Natural killer cell (primary cell): ENCODE measurements around the gene F5. TPM values are rescaled to one million over a fixed set of nuclear protein-coding genes. Genes with fewer than 3 reads are reported as not detected.

Source experiments
- ATAC-seq, 3 donors: fragments of 150-1000 bp in 2 of 3; fragments of 200-7000 bp in 1 of 3; cut with Tn5 transposase; 1 replicate in 1 of 3; 2 replicates in 2 of 3; pipeline ENCODE4 v1.10.0; 2021; ENCODE audit warnings: mild to moderate bottlenecking in 2 of 3, moderate library complexity in 2 of 3
- DNase-seq, 2 donors: peaks; one replicate each; pipeline versions ENCODE4 v3.0.0 to v3.0.0-alpha.2; 2013 to 2021; ENCODE audit warnings: mixed read lengths in 1 of 2
- H3K27ac ChIP-seq: one replicate; pipeline ENCODE4 v1.5.1; 2013; ENCODE audit warnings: mild to moderate bottlenecking, low read length
- H3K27me3 ChIP-seq: one replicate; pipeline ENCODE4 v1.6.1; 2013; ENCODE audit warnings: low read length; ENCODE audit not compliant: control insufficient read depth, insufficient read depth
- H3K36me3 ChIP-seq: one replicate; pipeline ENCODE4 v1.6.1; 2013; ENCODE audit warnings: low read length; ENCODE audit not compliant: control insufficient read depth, insufficient read depth
- H3K4me1 ChIP-seq: one replicate; pipeline ENCODE4 v1.6.1; 2013; ENCODE audit warnings: low read length; ENCODE audit not compliant: control insufficient read depth, insufficient read depth
- H3K4me3 ChIP-seq: one replicate; pipeline ENCODE4 v1.5.1; 2013; ENCODE audit warnings: low read length
- H3K9me3 ChIP-seq: one replicate; pipeline ENCODE4 v1.6.1; 2013; ENCODE audit warnings: low read length; ENCODE audit not compliant: control insufficient read depth, insufficient read depth
- H3K27ac Mint-ChIP-seq, 2 donors: one replicate each; pipeline ENCODE4 v1.8.0; 2022; ENCODE audit warnings: mild to moderate bottlenecking in 2 of 2, mixed read lengths in 2 of 2, moderate library complexity in 1 of 2
- H3K27me3 Mint-ChIP-seq, 2 donors: one replicate each; pipeline ENCODE4 v1.8.0; 2022; ENCODE audit warnings: low read depth in 2 of 2, mixed read lengths in 2 of 2
- H3K36me3 Mint-ChIP-seq: one replicate; pipeline ENCODE4 v1.8.0; 2022; ENCODE audit warnings: mixed read lengths
- H3K4me1 Mint-ChIP-seq, 2 donors: one replicate each; pipeline ENCODE4 v1.8.0; 2022; ENCODE audit warnings: mixed read lengths in 2 of 2
- H3K4me3 Mint-ChIP-seq: one replicate; pipeline ENCODE4 v1.8.0; 2022; ENCODE audit warnings: mild to moderate bottlenecking, moderate library complexity, mixed read lengths
- H3K9me3 Mint-ChIP-seq, 2 donors: one replicate each; pipeline ENCODE4 v1.8.0; 2022; ENCODE audit warnings: mixed read lengths in 2 of 2
- CTCF ChIP-seq: fragments of 200-600 bp; IDR thresholded peaks from one replicate; pipeline ENCODE4 v1.8.0; 2022; ENCODE audit warnings: antibody characterized with exemption
- WGBS: methylation state at CpG from one replicate; pipeline ENCODE4 v1.1.7; 2013; ENCODE audit warnings: missing lambda C conversion rate; ENCODE audit not compliant: insufficient coverage; 5-methylcytosine and 5-hydroxymethylcytosine counted together
- intact Hi-C: fragments of 100-400 bp; cut with micrococcal nuclease; formaldehyde crosslinking; loops from one replicate; pipeline ENCODE4 v1.14.2; 2022
- total RNA-seq, 4 donors: library from RNA; stranded (reverse); fragments of 120-200 nt in 1 of 4; gene quantifications; one replicate each; pipeline versions ENCODE4 v1.2.3 to v1.2.4, GENCODE V29; 2013 to 2022

The F5 gene
- total RNA-seq, 3 donors from 2014 or later (not counting 1 experiment from before 2014, with no cell fraction given), result 0.02 to 1.7 (median 0.45) TPM

DNA sequence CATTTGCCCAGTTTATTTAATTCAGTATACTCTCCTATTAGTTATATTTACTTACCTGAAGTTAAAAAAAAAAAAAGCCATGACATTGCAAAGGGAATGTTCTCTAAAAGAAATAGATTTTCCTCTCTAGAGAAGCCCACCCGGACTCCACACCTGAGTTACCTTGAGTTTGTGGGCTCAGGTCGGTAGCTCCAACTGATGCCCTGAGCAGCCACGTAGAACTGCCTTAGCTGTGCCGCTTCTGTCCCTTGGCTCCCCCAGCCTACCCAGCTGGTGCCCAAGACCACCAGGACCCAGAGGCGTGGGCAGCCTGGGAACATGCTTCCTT lies 250 bp downstream of the F5 start:
- DNase-seq (no peak), ATAC-seq (peak in 2 of 3 donors; percentile 8 to 30)
- Histone ChIP-seq H3K27me3 (peaks cover 14% of the 10 kb centered on the region), H3K9me3 (no peaks in the 10 kb centered on the region), H3K4me3 (no peak overlapping the region), H3K36me3 (no peaks in the 10 kb centered on the region), H3K27ac (no peak overlapping the region), H3K4me1 (peaks cover 12% of the 10 kb centered on the region)
- H3K27me3 Mint-ChIP-seq, result peaks cover 16 to 28% of the 10 kb centered on the region in 2 donors
- peak overlapping the region; percentile 9 for H3K4me3 Mint-ChIP-seq
- no peak for TF ChIP-seq CTCF
- H3K4me1 Mint-ChIP-seq, result peaks cover 7 to 13% of the 10 kb centered on the region in 2 donors
- 14% methylated on average over 5 of the region's 5 CpGs for WGBS
- no peaks in the 10 kb centered on the region for H3K36me3 Mint-ChIP-seq
- intact Hi-C loops, result loop anchor here (1.0 kb wide), 2 partner anchors 126 to 223 kb away; no protein-coding TSS in a partner anchor
- H3K9me3 Mint-ChIP-seq, result no peaks in the 10 kb centered on the region
- peak overlapping the region in 1 of 2 donors; percentile 37 for H3K27ac Mint-ChIP-seq

DNA sequence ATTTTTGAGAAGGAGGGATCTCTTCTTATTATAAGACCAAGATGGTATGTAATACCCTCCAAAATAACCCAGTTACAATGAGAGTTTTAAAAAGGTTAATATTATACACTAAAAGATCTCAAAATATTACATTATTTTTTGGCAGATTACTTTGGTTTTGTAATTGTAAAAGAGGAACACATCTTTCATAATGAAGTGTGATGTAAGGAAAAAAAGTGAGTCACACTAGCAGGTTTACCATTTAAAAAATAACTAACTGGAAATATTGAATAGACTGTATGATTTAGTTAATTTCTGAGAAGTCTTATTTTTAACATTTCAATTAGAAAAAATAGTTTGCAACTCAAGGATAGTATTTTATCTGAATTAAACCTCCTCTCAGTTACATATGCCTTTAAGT lies 1.1 kb downstream of the F5 start:
- Histone ChIP-seq H3K4me3 (no peak overlapping the region), H3K36me3 (no peaks in the 10 kb centered on the region), H3K27me3 (peaks cover 14% of the 10 kb centered on the region), H3K9me3 (no peaks in the 10 kb centered on the region), H3K27ac (no peak overlapping the region), H3K4me1 (peaks cover 12% of the 10 kb centered on the region)
- H3K27me3 Mint-ChIP-seq, result peaks cover 16 to 28% of the 10 kb centered on the region in 2 donors
- DNase-seq (no peak), ATAC-seq (no peak)
- no peaks in the 10 kb centered on the region for H3K36me3 Mint-ChIP-seq
- H3K4me3 Mint-ChIP-seq, result peak overlapping the region; percentile 51
- intact Hi-C loops, result no loop called here
- no peaks in the 10 kb centered on the region for H3K9me3 Mint-ChIP-seq
- no peak overlapping the region for H3K27ac Mint-ChIP-seq
- peaks cover 7 to 13% of the 10 kb centered on the region in 2 donors for H3K4me1 Mint-ChIP-seq
- no peak for TF ChIP-seq CTCF

DNA sequence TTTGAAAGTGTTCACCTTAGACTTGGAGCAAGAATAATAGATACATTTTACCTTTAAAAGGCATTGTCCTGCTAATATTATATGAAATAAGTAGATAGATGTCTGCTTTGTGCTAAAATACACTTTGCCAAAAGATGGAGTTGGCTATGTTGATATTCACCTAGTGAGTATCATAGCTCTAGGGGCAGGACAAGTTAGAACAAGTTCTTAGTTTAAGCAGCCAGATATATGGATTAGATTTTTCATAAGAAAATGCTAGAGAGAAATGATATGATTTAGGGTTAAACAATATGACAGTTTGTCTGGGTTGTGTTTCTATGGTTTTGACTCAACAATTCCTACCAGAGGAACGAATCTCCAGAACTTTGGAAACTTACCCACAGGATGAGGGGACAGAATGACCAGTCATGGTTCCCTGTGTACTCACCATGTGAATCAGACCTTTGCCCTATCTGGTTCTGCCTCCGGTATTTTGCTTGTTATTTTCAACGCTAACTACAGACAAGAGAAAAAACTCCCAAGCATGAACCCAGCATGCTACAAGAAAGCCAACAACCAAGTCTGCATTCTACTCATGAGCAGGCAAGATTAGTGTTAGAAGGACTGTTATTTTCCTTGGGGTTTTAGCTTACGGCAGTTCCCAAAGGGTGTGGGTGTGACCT lies 1.7 kb downstream of the F5 start:
- ATAC-seq, result no peak
- H3K36me3 Mint-ChIP-seq, result no peaks in the 10 kb centered on the region
- no peak for TF ChIP-seq CTCF
- H3K27ac ChIP-seq, result no peak overlapping the region
- H3K4me1 ChIP-seq, result peaks cover 12% of the 10 kb centered on the region
- H3K9me3 ChIP-seq, result no peaks in the 10 kb centered on the region
- peaks cover 16 to 28% of the 10 kb centered on the region in 2 donors for H3K27me3 Mint-ChIP-seq
- no peak overlapping the region for H3K27ac Mint-ChIP-seq
- no peak for DNase-seq
- intact Hi-C loops, result no loop called here
- H3K27me3 ChIP-seq, result peaks cover 14% of the 10 kb centered on the region
- no peaks in the 10 kb centered on the region for H3K9me3 Mint-ChIP-seq
- H3K4me1 Mint-ChIP-seq, result peaks cover 7 to 13% of the 10 kb centered on the region in 2 donors
- no peak overlapping the region for H3K4me3 Mint-ChIP-seq
- H3K4me3 ChIP-seq, result no peak overlapping the region
- 53% methylated on average over 3 of the region's 4 CpGs for WGBS
- H3K36me3 ChIP-seq, result no peaks in the 10 kb centered on the region
